UCSD-AML1 (cell line): ENCODE results near the gene SUN1.
"Not testable (repeated sequence)": the region's sequence is repeated elsewhere in the genome, so short reads cannot be mapped to it uniquely, and the experiment has no call there.

Source experiments
- DNase-seq: peaks from one replicate; lab custom pipeline; 2025; ENCODE audit not compliant: unreplicated experiment; lab: John Stamatoyannopoulos, UW

Gene SUN1

DNA sequence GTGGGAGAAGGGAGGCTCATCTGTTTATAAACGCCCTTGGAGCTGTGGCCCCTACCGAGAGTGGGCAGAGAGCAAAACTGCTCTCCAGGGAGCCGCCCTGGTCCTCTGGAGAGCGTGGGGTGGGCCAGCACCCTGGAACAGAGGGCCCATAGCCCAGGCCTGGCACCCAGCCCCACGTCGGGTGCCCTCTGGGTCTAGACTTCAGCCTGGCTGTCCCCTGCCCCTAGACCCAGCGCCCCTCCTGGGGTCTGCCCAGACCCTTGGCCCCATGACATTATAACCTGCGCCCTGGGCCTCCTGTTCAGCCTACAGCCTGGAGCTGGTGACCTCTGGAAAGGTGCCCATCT is 68.7 kb downstream of the SUN1 start:
- no peak for DNase-seq

DNA sequence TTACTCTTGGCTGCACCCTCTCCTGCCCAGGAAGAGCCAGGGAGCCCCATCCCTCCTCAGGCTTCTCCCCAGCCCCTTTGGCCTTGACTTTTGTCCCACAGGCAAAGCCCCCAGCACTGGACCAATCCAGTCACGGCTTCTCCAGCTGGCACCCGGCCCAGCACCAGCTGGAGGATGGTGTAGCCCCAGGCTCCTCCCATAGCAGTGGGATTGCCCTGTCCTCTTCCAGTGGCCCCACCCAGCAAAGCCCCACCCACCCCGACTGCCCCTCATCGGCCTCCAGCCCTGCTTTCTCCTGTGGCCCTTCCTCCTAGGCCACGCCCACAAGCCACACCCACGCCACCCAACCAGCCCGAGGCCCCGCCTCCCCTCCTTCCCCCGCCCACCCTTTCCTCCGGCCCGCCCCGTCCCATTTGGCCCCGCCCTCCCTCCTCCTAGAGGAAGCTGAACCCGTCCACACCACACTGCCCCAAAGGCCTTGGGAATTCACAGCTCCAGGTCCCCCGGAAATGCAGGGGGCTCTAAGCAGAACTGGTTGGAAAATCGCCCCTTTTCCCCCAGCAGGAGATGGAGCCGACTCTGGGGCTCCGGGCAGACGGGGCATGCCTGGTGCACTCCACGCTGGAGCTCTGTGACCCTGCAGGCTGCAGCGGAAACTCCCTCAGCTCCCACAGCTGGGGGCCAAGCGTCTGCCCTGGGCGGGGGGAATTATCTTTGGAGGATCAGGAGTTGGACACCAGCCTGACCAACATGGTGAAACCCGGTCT is 69.3 kb downstream of the SUN1 start:
- peak; percentile 77 for DNase-seq

DNA sequence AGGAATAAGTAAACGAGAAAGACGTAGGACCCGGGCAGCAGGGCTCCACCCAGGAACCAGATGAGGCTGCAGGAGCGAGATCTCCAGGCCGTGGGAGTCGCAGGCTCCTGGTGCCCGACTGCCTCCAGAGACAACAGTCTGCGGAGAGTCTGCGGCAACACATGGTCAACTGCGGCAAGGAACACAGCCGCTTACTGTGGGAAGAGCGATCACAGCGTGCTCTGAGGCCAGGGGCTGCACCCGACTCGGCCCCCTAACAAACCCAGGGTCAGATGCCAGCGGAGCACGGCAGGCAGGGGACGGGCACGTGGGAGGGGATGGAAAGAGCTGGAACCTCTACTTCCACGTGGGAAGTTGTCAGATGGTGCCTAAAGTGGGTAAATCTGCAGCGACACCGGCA is 70.7 kb downstream of the SUN1 start:
- no peak for DNase-seq

DNA sequence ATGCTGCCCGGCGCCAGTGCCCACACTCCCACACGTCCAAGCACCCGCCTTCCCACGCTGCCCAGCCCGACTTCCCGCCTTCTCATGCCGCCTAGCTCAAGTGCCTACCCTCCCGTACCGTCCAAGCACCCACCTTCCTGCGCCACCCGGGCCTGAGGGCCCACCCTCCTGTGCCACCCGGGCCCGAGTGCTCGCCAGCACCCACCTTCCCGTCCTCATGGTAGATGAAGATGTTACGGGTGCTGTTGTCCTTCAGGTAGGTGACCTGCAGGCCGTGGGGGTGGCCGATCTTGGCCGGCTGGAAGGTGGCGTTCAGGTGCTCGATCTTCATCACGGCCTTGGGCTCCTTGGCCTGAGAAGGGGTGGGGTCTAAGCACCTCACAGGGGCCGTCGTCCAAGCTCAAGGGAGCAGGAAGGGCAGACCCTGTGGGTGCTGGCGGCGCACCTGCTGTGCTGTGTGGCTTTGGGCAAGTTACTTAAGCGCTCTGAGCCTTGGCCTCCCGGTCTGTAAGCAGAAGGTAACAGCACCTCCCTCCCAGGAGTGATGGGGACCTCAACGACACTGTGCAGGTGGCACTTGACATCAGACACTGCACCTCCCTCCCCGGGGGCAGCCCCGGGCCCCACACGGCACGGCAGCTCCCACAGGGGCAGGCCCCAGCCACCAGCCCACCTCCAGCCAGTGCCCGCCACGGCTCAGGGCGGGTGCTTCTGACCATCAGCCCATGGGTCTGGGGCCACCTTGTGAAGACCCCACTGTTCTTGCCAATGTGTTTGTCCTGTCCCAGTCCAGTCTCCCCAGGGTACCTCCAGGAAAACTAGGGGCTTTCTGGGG is 71.9 kb downstream of the SUN1 start:
- no peak for DNase-seq

DNA sequence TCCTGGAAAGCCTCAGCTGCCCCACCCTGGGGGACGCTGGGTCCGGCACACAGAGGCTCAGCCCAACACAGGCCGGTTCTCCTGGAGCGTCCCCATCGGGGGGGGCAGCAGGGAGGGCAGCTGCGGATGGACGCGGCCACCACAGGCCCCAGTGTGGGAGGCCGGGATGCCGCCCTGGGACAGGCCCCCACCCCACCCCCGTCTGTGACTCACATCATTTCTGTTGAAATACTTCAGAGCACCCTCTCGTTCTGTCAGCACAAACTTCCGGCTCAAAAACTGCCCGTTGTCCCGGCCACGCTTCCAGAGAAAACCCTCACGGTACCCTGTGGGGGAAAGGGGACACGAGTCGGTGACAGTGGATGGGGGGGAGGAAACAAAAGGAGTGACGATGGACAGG is 72.6 kb downstream of the SUN1 start:
- no peak for DNase-seq

DNA sequence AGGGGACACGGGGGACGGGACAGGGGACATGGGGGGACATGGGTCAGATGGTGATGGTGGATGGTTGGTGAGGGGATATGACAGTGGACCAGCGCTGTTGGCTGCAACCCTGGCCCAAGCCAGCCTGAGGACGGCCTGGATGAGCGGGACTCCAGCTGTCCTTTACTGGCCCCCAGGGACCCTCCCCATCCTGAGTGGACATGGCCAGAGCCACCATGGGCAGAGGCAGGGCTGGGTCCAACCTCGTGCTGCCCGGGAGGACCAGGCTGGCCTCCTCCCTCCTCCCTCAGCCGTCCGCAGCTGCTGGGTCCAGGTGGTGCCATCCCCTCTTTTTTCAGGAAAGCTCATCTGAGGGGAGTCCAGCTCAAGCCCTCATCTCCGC is 74.5 kb downstream of the SUN1 start:
- DNase-seq: no peak

DNA sequence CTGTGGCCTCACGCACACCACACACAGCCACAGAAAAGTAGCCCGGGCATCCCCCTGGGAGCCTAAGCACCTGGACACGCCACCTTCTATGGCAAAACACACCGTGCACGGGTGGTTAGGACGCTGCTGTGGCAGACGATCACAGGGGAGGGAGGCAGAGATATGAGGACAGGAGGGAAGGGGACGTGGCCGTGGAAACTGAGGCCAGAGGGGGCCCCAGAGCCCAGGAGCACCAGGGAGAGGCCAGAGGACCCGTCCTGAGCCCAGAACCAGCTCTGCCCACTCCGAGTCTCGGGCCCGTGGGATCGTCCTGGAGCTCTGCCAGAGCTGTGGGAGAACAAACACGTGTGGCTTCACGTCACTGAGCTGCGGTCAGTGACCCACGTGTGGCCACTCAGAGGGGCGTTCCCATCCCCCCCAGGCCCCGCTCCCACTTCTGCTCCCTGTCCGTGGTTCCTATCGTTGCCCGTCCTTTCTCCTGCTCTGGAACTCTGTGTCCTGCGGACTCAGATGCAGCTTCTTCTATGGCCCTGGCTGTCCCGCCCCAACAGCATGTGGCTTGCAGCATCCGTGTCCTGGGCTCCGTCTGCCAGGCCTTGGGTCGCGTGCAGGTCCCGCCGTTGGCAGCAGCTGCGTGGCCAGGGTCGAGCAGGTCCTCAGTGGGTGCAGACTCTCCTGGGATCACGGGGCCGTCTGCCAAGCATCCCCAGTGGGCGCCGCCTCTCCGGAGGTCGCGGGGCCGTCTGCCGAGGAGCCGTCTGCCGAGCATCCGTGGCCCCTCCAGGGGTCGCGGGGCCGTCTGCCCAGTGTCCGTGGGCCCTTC is 75.1 kb downstream of the SUN1 start:
- no peak for DNase-seq

DNA sequence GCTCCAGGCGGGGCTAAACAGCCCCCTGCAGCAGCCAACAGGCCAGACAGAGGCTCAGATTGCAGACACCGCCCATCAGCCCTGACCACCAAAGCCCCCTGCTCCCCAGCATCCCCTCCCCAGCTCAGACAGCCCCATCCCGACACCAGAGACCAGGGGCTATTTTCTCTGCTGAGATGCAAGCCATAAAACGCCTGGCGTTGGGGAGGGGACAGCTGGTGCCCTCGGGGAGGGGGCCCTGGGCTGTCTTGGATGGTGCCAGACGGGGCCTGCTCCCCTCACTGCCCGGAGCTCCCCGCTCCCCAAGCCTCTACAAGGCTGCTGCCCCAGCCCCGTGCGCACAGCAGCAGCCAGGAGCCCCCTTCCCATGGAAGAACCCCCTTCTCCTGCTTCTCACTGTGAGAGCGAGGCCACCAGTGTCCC is 75.9 kb downstream of the SUN1 start:
- DNase-seq: no peak

DNA sequence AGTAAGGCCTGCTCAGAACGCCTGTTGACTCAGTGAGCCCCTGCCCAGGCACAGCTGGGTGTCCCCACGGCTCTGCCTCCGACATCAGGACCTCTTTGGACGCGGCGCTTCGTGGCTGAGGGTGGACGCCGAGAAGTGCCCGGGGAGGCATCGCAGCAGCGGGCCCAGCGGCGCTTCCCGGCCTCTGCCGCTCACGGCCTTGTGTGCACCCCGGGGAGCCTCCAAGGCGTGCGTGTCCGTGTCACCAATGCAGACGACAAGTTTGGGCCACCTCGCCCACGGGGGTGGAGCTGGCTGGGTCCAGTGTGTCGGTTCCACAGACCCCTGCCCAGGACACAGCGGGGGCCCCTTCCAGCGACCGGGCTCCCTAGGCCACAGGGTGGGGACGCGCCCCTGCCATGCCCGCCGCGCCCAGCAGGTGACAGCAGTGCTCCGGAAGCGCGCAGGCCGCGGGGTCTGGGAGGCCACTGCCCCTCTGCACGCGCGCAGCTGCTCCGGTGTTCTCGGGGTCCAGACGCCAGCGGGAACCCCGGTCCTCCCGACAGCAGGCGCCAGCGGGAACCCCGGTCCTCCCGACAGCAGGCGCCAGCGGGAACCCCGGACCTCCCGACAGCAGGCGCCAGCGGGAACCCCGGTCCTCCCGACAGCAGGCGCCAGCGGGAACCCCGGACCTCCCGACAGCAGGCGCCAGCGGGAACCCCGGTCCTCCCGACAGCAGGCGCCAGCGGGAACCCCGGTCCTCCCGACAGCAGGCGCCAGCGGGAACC is 76.5 kb downstream of the SUN1 start:
- DNase-seq: not testable (repeated sequence)

DNA sequence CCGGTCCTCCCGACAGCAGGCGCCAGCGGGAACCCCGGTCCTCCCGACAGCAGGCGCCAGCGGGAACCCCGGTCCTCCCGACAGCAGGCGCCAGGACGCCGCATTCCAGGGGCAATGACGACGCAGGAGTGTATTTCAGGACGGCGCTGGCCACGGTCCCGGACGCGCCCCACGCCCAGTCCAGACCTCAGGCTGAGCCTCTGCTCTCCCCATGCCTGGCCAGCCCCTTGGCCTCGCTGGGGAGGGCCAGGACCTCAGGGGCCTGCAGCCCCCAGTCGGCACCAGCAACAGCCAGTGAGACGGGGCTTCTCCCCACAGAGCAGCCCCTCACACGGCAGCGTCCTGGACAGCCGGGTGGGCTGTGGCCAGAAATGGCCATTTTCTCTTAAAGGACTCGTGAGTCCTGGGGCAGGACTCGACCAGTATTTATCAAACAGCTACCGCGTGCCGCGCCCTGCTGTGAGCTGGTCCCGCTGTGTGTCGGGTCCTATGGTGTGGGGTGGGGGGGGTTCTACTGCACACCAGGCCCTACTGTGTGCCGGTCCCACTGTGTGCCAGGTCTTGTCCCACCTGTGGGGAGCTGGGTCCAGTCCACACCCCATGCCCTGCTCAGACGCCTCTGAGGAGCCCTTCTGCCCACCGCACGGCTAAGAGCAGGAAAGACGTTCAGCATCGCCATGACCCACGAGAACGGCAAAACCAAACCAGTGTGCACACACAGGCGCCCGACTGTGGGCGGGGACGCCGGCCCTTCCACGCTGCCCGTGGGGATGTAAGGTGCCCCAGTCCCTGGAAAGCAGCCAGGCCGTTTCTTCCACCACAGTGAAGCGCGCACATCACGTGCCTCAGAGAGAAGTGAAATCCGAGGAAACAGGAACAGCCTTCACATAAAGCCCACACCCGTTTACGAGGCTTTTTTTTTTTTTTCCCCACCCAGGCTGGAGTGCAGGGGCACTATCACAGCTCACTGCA is 77.4 kb downstream of the SUN1 start:
- DNase-seq: peak; percentile 8

DNA sequence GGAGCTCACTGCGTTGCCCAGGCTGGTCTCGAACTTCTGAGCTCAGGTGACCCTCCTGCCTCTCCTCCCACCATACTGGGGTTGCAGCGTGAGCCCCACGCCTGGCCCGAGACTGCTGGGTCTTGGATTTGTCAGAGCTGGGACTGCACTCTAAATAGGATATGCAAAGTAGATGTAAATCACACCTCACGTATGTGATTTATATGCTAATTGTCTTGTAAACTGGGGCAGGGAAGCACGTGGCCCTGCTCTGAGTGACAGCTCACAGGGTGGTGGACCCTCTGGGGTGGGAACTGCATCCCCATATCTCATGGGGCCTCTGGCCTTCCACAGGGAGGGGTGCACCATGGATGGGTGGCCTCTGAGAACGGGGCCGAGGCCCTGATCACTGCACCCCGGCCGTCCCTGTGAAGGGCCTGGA is 78.2 kb downstream of the SUN1 start:
- DNase-seq: no peak

DNA sequence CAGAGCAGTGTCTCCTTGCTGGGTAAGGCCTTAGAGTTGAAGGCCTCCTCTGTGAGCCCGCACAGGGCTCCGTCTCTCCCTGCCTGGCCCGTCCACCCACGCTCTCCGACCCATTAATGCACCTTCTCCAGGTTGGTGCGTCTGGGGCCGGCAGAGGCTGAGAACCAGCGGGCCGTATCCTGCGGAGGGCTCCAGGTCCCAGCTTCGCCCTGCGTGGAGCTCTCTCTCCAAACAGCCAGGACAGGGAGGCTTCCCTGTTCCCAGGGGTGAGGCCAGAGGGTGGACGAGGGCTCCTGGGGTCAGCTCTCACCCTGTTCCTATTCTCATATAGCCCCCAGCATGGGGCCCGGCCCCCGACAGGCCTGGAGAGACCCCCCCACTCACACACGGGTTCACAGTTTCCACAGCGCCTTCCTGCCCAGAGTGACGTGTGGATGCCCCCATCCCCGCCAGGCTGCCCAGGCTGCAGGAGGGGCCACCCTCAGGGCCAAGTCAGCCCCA is 78.7 kb downstream of the SUN1 start:
- DNase-seq: no peak

DNA sequence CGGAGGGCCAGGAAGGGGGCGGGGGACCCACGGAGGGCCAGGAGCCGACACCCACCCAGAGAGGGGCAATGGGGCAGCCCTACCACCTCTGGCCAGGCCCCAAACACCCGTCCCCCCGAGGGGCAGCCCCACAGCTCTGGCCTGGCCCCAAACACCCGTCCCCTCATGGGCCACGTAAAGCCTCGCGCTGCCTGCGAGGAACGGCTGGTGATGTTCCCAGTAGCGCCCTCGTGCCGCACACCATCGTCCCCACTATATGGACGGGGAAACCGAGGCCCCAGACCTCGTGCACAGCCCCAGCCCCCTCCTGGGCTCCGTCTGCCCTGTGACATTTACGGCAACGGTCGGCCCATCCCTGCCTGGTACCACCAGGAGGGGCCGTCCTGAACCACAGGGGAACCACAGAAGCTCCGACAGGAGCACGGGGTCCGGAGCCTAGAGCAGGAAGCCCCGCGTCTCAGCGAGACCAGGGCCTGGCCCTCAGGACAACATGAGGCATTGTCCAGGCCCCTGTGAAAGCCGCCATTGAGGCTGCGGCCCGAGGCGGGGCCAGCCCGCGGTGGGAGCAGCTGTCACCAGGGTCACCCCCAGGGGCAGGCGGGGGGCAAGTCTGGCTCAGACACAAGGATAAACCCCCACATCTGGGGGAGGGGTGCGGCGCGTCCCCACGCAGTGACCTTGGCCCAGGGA is 79.7 kb downstream of the SUN1 start:
- no peak for DNase-seq

DNA sequence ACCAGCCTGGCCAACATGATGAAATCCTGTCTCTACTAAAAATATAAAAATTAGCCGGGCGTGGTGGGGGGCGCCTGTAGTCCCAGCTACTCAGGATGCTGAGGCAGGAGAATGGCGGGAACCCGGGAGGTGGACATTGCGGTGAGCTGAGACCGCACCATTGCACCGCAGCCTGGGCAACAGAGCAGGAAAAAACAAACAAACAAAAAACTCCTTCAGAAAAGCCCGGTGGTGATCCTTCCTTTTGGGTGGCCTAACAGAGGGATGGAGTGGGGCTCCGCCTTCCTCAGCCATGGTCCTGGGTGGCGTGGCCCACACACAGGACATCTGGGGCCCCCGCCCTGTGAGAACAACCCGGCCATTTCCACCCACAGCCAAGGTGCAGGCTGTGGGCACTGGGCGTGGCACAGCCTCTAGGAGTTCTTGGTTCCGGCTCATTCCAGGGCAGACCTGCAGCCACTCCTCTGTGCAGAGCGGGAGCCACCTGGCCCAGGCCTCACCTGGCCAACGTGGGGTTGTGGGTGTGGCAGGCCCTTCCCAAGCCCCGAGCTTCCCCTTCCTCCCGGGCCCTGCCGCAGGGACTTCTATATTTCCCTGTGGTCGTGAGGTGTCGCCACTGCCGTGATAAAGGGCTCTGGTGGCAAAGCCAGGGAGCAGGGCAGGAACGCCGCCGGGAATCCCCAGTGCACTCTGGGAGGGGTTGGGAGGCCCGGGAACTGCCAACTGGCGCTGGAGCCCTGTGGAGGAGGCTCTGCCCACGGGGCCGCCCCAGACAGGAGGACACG is 81.7 kb downstream of the SUN1 start:
- no peak for DNase-seq

DNA sequence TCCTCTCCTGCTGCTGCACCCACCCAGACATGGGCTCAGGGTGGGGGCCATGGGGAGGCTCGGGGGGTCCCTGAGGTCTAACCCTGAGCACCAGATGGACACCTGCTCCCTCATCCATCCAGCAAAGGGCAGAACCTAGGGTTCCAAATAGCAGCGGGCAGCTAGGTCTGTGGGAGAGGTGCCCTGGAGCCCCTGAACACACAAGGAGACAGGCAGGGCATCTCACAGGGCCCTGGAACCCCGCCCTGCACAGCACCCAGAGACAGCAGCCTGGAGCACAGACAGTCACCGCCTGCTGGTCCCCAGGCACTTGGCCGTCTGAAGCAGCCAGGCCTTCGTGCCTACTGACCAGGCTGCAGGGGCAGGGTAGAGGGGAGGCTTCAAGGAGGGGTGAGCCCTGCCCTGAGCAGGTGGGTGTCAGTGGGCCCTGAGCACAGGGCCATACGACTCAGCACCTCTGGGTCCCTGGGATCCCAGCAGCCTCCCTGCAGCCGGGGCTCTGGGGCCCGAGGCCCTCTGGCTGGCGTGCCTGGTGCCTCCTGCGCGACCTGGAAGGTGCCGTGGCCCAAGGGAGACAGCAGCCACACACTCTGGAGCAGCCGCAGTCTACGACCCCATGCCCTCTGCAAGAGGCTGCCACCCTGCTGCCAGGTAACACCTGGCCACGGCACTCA is 82.4 kb downstream of the SUN1 start:
- no peak for DNase-seq

DNA sequence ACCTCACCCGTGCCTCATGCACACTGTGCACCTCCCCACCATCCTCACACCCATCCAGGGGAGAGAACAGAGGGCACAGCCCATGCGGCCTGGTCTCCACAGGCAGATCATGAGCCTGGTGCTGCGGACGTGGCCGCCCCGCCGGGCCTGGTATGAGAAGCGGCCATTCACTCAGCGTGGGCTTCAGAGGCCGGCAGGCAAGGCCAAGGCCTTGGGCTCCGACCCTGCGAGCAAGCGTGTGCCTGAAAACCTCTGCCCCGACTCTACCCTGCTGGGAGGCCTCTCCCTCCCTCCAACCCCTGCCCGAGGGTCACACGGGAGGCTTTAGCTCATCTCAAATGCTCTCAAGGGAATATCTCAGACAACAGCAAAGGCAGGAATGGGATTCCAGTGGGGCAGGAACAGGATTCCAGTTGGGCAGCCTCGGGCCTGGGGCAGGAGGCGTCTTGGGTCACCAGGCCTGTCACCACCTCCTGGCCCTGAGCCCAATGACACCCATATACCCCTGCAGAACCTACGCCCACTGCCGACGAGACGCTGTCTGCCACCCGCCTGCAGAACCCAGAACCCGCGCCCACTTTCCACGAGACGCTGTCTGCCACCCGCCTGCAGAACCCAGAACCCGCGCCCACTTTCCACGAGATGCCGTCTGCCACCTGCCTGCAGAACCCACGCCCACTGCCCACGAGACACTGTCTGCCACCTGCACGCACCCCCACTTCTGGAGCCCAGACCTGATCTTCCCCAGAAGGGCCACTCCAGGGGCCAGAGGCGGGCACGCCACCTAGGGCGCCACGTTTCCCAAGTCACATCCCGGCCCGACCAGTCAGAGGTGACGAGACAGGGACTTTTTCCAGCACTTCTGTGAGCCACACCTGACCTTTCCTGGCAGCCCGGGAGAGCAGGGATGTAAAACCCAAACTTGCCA is 83.3 kb downstream of the SUN1 start:
- DNase-seq: no peak
